Left ventricle myocardium inferior (tissue), 1 donor: ENCODE results near the gene ST6GALNAC2. TPM values are rescaled to one million over a fixed set of nuclear protein-coding genes. Genes with fewer than 3 reads are reported as not detected.

Experiments
- DNase-seq: peaks from one replicate; pipeline ENCODE4 v3.0.0-alpha.2; 2020
- H3K27ac ChIP-seq: fragments of 200-600 bp; replicated peaks from 2 replicates; pipeline ENCODE4 v1.8.0; 2021
- H3K27me3 ChIP-seq: fragments of 200-600 bp; 2 replicates; pipeline ENCODE4 v1.8.0; 2021; ENCODE audit warnings: low read depth
- H3K36me3 ChIP-seq: fragments of 200-600 bp; 2 replicates; pipeline ENCODE4 v1.8.0; 2021
- H3K4me1 ChIP-seq: fragments of 200-600 bp; 2 replicates; pipeline ENCODE4 v1.8.0; 2021
- H3K4me3 ChIP-seq: fragments of 200-600 bp; 2 replicates; pipeline ENCODE4 v1.8.0; 2021; ENCODE audit warnings: mild to moderate bottlenecking, moderate library complexity
- H3K9me3 ChIP-seq: fragments of 200-600 bp; replicated peaks from 2 replicates; pipeline ENCODE4 v1.8.0; 2021
- intact Hi-C: fragments of 100-400 bp; cut with micrococcal nuclease; formaldehyde crosslinking; loops from one replicate; pipeline ENCODE4 v1.11.0; 2022
- total RNA-seq: library from RNA; stranded (reverse); fragmentation: NEBNext Ultra II Directional; extraction: Animal tissue kit (Norgen Biotek cat#: 25700); gene quantifications from one replicate; pipeline ENCODE4 v1.2.1, GENCODE V29; 2021
- TF ChIP-seq, protein P1 (sequence below): fragments of 200-600 bp; IDR thresholded peaks from 2 replicates; pipeline ENCODE4 v1.8.0; 2021; ENCODE audit warnings: antibody characterized with exemption, mild to moderate bottlenecking, borderline replicate concordance
- donor health status: DM: no; HTN: yes; CAD: no; lungs with severe emphysema.

The ST6GALNAC2 gene
- total RNA-seq, 1 donor from 2014 or later = 4.3 TPM

DNA sequence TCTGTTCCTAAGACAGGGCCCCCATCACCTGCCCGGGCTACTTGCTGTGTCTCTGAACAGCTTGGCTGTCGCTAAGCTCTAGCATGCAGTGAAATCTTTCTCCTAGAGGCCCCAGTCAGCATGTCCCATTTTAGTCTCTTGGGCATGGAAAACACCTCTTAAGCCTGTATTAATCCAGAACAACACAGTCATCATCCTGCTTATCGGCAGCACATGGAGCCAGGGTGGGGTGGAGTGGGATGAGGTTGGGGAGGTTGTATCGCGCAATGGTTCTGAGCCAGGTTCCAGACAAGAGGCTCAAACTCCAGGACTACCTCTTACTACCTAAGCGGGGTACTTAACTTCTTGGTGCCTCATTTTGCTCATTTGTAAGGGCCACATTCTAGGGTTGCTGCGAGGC is 7.8 kb downstream of the ST6GALNAC2 start:
- Histone ChIP-seq H3K4me3 (no peak overlapping the region), H3K4me1 (no peaks in the 10 kb centered on the region), H3K36me3 (no peaks in the 10 kb centered on the region), H3K9me3 (no peaks in the 10 kb centered on the region), H3K27me3 (no peaks in the 10 kb centered on the region), H3K27ac (no peak overlapping the region)
- TF ChIP-seq, protein P1, sequence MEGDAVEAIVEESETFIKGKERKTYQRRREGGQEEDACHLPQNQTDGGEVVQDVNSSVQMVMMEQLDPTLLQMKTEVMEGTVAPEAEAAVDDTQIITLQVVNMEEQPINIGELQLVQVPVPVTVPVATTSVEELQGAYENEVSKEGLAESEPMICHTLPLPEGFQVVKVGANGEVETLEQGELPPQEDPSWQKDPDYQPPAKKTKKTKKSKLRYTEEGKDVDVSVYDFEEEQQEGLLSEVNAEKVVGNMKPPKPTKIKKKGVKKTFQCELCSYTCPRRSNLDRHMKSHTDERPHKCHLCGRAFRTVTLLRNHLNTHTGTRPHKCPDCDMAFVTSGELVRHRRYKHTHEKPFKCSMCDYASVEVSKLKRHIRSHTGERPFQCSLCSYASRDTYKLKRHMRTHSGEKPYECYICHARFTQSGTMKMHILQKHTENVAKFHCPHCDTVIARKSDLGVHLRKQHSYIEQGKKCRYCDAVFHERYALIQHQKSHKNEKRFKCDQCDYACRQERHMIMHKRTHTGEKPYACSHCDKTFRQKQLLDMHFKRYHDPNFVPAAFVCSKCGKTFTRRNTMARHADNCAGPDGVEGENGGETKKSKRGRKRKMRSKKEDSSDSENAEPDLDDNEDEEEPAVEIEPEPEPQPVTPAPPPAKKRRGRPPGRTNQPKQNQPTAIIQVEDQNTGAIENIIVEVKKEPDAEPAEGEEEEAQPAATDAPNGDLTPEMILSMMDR = no peak
- DNase-seq = no peak
- intact Hi-C loops = no loop called here

DNA sequence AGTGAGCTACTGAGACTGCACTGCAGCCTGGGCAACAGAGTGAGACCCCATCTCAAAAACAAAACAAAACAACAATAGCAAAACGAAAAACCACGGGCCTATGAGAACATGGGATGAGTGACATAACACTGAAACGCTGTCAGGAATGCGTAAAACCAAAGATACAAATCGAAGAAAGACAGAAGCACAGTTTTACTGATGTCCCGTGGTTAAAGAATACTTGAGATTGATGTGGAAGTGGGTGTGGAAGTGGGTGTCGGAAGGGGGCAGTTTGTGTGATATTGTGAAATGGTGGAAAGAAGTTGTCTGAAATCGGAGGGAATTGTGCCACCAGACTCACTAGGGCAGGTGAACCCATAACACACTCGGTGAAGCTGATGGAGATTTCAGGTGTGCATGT is 9.5 kb downstream of the ST6GALNAC2 start:
- intact Hi-C loops = no loop called here

DNA sequence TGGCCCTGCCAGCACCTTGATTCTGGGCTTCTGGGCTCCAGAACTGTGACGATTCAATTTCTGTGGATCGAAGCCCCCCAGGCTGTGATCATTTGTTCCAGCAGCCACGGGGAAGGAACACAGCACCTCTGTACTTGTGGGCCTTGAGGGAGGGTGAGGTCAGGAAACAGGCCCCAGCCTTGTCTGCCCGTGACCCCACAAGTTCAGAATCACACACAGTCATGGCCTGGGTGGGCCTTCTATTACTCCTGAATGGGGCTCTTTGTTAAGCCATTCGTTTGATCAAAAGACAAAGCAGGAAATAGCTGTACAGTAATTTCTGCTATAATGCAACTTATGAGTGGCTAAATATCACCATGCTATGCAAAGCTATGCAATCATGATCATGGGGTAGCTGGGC is 10.1 kb downstream of the ST6GALNAC2 start:
- intact Hi-C loops = no loop called here
- Histone ChIP-seq H3K9me3 (no peaks in the 10 kb centered on the region), H3K4me1 (no peaks in the 10 kb centered on the region), H3K36me3 (no peaks in the 10 kb centered on the region), H3K27me3 (no peaks in the 10 kb centered on the region), H3K4me3 (no peak overlapping the region), H3K27ac (no peak overlapping the region)
- DNase-seq = no peak
- TF ChIP-seq, protein P1 = no peak

More for the DNA sequence above, 9.5 kb downstream of the ST6GALNAC2 start:
- DNase-seq = no peak
- no peaks in the 10 kb centered on the region for H3K9me3 ChIP-seq
- no peaks in the 10 kb centered on the region for H3K36me3 ChIP-seq
- H3K27ac ChIP-seq = no peak overlapping the region
- TF ChIP-seq, protein P1 = no peak
- H3K4me3 ChIP-seq = no peak overlapping the region
- no peaks in the 10 kb centered on the region for H3K27me3 ChIP-seq
- H3K4me1 ChIP-seq = no peaks in the 10 kb centered on the region

DNA sequence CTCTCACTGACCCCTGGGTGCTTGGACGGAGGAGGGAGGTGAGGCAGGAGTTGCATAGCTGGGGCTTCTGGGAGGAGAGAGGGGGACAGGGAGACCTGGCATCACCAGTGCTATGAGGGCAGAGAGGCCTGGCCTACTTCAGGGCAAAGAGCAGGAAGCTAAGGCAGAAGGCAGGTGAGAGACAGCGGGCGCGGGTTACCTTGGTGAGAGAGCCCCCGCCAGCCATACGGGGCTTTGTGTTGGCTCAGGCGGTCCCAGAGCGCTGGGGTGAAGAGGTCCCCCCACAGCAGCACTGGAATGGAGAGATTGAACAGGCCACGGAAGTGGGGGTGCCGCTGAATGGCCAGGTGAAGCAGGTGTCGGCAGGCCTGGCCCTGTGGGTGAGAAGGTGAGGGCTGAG is 11.5 kb downstream of the ST6GALNAC2 start:
- H3K36me3 ChIP-seq = no peaks in the 10 kb centered on the region
- H3K27me3 ChIP-seq = no peaks in the 10 kb centered on the region
- TF ChIP-seq, protein P1 = no peak
- H3K4me3 ChIP-seq = no peak overlapping the region
- no peak overlapping the region for H3K27ac ChIP-seq
- H3K4me1 ChIP-seq = peaks cover 6% of the 10 kb centered on the region
- DNase-seq = no peak
- intact Hi-C loops = no loop called here
- no peaks in the 10 kb centered on the region for H3K9me3 ChIP-seq

DNA sequence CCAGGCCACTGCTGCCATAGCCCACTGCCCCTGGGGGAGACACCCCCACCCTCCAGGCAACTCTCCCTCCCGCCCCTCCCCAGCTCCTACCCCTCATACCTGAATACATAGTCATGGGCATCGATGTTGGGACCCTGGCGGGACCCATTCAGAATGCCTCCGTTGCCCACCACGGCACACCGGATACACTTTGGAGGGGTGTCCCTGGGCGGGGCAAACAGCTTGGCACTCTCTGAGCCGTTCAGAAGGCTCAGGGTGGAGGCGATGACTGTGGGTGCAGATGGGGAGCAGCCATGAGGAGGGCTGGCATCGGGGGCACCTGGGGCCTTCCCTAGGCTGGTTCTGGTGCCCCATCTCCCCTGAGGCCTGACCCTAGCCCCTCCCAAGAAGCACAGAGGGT is 12.6 kb downstream of the ST6GALNAC2 start:
- Histone ChIP-seq H3K36me3 (no peaks in the 10 kb centered on the region), H3K9me3 (no peaks in the 10 kb centered on the region), H3K4me1 (peaks cover 7% of the 10 kb centered on the region), H3K27ac (no peak overlapping the region), H3K4me3 (no peak overlapping the region), H3K27me3 (no peaks in the 10 kb centered on the region)
- intact Hi-C loops = no loop called here
- DNase-seq = no peak
- TF ChIP-seq, protein P1 = no peak
